Measurements from ENCODE around the gene EPHB1.

GRCh38 chr3:135134684-135135075 lies 339.6 kb downstream of the EPHB1 start:
- TF ChIP-seq CTCF (IDR thresholded peaks at IDR 0.05) = no peak
- TF ChIP-seq POLR2A (IDR thresholded peaks at IDR 0.05) = no peak
- TF ChIP-seq POLR2AphosphoS5 (IDR thresholded peaks at IDR 0.05) = no peak
